ENCODE measurements around the gene CECR2. TPM values are rescaled to one million over a fixed set of nuclear protein-coding genes. Genes with fewer than 3 reads are reported as not detected.

Gene CECR2
- total RNA-seq, 6 donors from 2014 or later = 5.8 to 35.6 (median 11.6) TPM

DNA sequence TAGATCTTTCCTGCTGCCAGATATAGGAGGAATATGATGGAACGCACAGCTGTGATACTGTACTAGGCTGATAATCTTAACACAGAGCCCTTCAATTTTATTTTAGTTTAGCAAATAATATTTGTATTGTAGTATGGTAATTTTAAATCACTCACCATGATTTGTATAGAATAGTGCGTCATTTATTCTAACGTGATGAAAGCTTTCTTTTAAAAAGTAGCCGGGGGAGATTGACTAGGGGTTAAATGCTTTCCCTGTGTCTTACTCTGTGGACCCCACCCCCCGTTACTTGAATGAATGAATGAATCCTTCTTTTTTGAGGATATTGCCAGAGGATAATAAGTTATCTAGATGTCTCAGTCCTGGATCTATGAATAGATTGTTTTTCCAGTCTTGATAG is 72.1 kb downstream of the CECR2 start:
- 89 to 91% methylated on average over 5 of the region's 5 CpGs for WGBS, 2 donors
- Histone ChIP-seq H3K4me1 (peaks cover 6 to 9% (median 7%) of the 10 kb centered on the region in 4 donors), H3K27me3 (no peaks in the 10 kb centered on the region), H3K9me3 (no peaks in the 10 kb centered on the region), H3K27ac (no peak overlapping the region), H3K4me3 (no peak overlapping the region), H3K36me3 (no peaks in the 10 kb centered on the region)
- no peak for DNase-seq
- TF ChIP-seq, protein P1, sequence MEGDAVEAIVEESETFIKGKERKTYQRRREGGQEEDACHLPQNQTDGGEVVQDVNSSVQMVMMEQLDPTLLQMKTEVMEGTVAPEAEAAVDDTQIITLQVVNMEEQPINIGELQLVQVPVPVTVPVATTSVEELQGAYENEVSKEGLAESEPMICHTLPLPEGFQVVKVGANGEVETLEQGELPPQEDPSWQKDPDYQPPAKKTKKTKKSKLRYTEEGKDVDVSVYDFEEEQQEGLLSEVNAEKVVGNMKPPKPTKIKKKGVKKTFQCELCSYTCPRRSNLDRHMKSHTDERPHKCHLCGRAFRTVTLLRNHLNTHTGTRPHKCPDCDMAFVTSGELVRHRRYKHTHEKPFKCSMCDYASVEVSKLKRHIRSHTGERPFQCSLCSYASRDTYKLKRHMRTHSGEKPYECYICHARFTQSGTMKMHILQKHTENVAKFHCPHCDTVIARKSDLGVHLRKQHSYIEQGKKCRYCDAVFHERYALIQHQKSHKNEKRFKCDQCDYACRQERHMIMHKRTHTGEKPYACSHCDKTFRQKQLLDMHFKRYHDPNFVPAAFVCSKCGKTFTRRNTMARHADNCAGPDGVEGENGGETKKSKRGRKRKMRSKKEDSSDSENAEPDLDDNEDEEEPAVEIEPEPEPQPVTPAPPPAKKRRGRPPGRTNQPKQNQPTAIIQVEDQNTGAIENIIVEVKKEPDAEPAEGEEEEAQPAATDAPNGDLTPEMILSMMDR (IDR thresholded peaks at IDR 0.05) = no peak
- TF ChIP-seq EP300 (IDR thresholded peaks at IDR 0.05) (no peak), POLR2AphosphoS5 (IDR thresholded peaks at IDR 0.05) (no peak), POLR2A (IDR thresholded peaks at IDR 0.05) (no peak)
- ATAC-seq (ENCODE audit: low FRiP score in 2 of 2) = no peak

DNA sequence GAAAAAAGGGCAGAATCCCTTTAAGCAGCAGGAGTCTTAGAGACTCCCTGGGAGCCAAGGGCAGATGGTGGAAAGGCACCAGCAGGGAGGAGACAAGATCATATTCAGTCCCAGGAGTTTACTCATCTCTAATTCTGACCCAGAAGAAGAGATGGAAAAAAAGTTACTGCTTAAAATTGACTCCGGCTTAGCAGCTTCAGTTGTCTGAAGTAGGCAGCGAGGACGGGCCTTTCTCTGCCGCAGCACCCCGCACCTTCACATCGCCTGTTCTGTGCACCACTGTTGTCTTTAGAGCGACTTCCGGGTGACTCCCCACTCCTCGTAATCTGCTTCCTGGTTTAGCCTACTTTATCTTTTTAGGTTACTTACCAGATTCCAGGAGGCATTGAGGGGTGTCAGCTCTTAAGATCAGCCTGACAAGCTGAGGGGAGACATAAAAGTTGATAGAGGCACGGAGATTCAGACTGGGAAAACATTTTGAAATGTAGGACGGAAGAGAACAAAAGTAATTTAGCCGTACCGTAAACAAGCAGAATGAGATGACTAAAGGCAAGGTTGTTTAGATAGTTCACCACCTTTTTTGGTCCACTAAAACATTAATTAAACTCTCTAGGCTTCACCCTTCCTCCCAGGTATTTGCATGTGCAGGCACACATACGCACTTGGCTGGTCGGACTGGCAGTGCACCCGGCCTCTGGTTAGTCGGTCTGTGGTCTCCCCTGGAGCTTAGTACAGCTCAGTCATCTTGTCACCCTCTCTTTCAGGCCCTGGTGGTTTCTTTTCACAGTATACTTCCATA is 74.3 kb downstream of the CECR2 start:
- TF ChIP-seq, protein P1 (IDR thresholded peaks at IDR 0.05) = no peak
- TF ChIP-seq POLR2AphosphoS5 (IDR thresholded peaks at IDR 0.05) = no peak
- TF ChIP-seq POLR2A (IDR thresholded peaks at IDR 0.05) = no peak
- TF ChIP-seq EP300 (IDR thresholded peaks at IDR 0.05) = no peak
- H3K36me3 ChIP-seq = no peaks in the 10 kb centered on the region

GRCh38 chr22:17444204-17444504 is 74.9 kb downstream of the CECR2 start:
- Histone ChIP-seq H3K27ac (no peak overlapping the region), H3K9me3 (no peaks in the 10 kb centered on the region), H3K4me1 (no peaks in the 10 kb centered on the region), H3K27me3 (no peaks in the 10 kb centered on the region), H3K36me3 (no peaks in the 10 kb centered on the region), H3K4me3 (no peak overlapping the region)
- TF ChIP-seq, protein P1 (IDR thresholded peaks at IDR 0.05) = no peak
- no peak for TF ChIP-seq EP300 (IDR thresholded peaks at IDR 0.05)
- no peak for TF ChIP-seq POLR2AphosphoS5 (IDR thresholded peaks at IDR 0.05)
- TF ChIP-seq POLR2A (IDR thresholded peaks at IDR 0.05) = no peak
- 90 to 97% methylated on average over 6 of the region's 6 CpGs for WGBS, 2 donors
- ATAC-seq (ENCODE audit: low FRiP score in 2 of 2) (no peak), DNase-seq (no peak)

More for the DNA sequence above, 74.3 kb downstream of the CECR2 start:
- WGBS, 2 donors = 67 to 83% methylated on average over 17 of the region's 17 CpGs
- Histone ChIP-seq H3K4me1 (no peaks in the 10 kb centered on the region), H3K9me3 (no peaks in the 10 kb centered on the region), H3K27me3 (no peaks in the 10 kb centered on the region), H3K27ac (peak overlapping the region in 1 of 4 donors; percentile 5), H3K4me3 (no peak overlapping the region)
- DNase-seq (no peak), ATAC-seq (ENCODE audit: low FRiP score in 2 of 2) (no peak)

- WGBS, 2 donors = 85 to 92% methylated on average over 10 of the region's 10 CpGs
Observed at GRCh38 chr22:17446698-17447097, 77.4 kb downstream of the CECR2 start.

More at GRCh38 chr22:17446698-17447097, 77.4 kb downstream of the CECR2 start:
- no peak for TF ChIP-seq POLR2A (IDR thresholded peaks at IDR 0.05)
- no peak for TF ChIP-seq EP300 (IDR thresholded peaks at IDR 0.05)
- TF ChIP-seq, protein P1 (IDR thresholded peaks at IDR 0.05) = no peak
- TF ChIP-seq POLR2AphosphoS5 (IDR thresholded peaks at IDR 0.05) = no peak
- H3K9me3 ChIP-seq = no peaks in the 10 kb centered on the region
- H3K27me3 ChIP-seq = no peaks in the 10 kb centered on the region
- no peak for DNase-seq
- H3K36me3 ChIP-seq = no peaks in the 10 kb centered on the region
- H3K27ac ChIP-seq = no peak overlapping the region
- H3K4me1 ChIP-seq = no peaks in the 10 kb centered on the region
- ATAC-seq (ENCODE audit: low FRiP score in 2 of 2) = no peak
- H3K4me3 ChIP-seq = no peak overlapping the region

All from upper lobe of left lung (tissue), 6 donors.